ENCODE results near the gene PARPBP. TPM values are rescaled to one million over a fixed set of nuclear protein-coding genes. Genes with fewer than 3 reads are reported as not detected.
"Not testable (repeated sequence)": the region's sequence is repeated elsewhere in the genome, so short reads cannot be mapped to it uniquely, and the experiment has no call there.

PARPBP gene
- total and polyA plus RNA-seq, 4 donors = 7.1 to 14.1 (median 8.1) TPM

- H3K9me3 ChIP-seq (ENCODE audit: control insufficient read depth, insufficient read depth, low read length) = no peaks in the 10 kb centered on the region
- H3K27me3 ChIP-seq (ENCODE audit: control insufficient read depth, insufficient read depth, low read length) = no peaks in the 10 kb centered on the region
- no peaks in the 10 kb centered on the region for H3K36me3 ChIP-seq (ENCODE audit: control insufficient read depth, insufficient read depth, low read length)
- no peak overlapping the region for H3K4me3 ChIP-seq (ENCODE audit: low read depth, low read length)
- no peaks in the 10 kb centered on the region for H3K4me1 ChIP-seq (ENCODE audit: control insufficient read depth, insufficient read depth, low read length)
- DNase-seq (ENCODE audit: low read depth in 4 of 6, low spot score in 6 of 6) = peak in 1 of 6 donors; percentile 1
- no peak overlapping the region for H3K27ac ChIP-seq (ENCODE audit: low read depth, low read length)
Observed at GRCh38 chr12:102232036-102232435, 112.1 kb downstream of the PARPBP start.

GRCh38 chr12:102232446-102232845 is 112.5 kb downstream of the PARPBP start:
- no peak overlapping the region for H3K27ac ChIP-seq (ENCODE audit: low read depth, low read length)
- no peak overlapping the region for H3K4me3 ChIP-seq (ENCODE audit: low read depth, low read length)
- no peaks in the 10 kb centered on the region for H3K36me3 ChIP-seq (ENCODE audit: control insufficient read depth, insufficient read depth, low read length)
- 94% methylated on average over 1 of the region's 1 CpG for WGBS (ENCODE audit: insufficient coverage)
- no peaks in the 10 kb centered on the region for H3K9me3 ChIP-seq (ENCODE audit: control insufficient read depth, insufficient read depth, low read length)
- peak in 1 of 6 donors; percentile 6 for DNase-seq (ENCODE audit: low read depth in 4 of 6, low spot score in 6 of 6)
- no peaks in the 10 kb centered on the region for H3K27me3 ChIP-seq (ENCODE audit: control insufficient read depth, insufficient read depth, low read length)
- no peaks in the 10 kb centered on the region for H3K4me1 ChIP-seq (ENCODE audit: control insufficient read depth, insufficient read depth, low read length)

- WGBS (ENCODE audit: insufficient coverage) = 88% methylated on average over 1 of the region's 2 CpGs
- DNase-seq (ENCODE audit: low read depth in 4 of 6, low spot score in 6 of 6) = no peak
- no peak overlapping the region for H3K4me3 ChIP-seq (ENCODE audit: low read depth, low read length)
- no peaks in the 10 kb centered on the region for H3K4me1 ChIP-seq (ENCODE audit: control insufficient read depth, insufficient read depth, low read length)
- no peaks in the 10 kb centered on the region for H3K27me3 ChIP-seq (ENCODE audit: control insufficient read depth, insufficient read depth, low read length)
- no peaks in the 10 kb centered on the region for H3K36me3 ChIP-seq (ENCODE audit: control insufficient read depth, insufficient read depth, low read length)
- H3K27ac ChIP-seq (ENCODE audit: low read depth, low read length) = no peak overlapping the region
- H3K9me3 ChIP-seq (ENCODE audit: control insufficient read depth, insufficient read depth, low read length) = no peaks in the 10 kb centered on the region
Observed at GRCh38 chr12:102234599-102234998, 114.6 kb downstream of the PARPBP start.

GRCh38 chr12:102240859-102241258 is 120.9 kb downstream of the PARPBP start:
- no CpG with 5 or more reads among the region's 2 CpGs for WGBS (ENCODE audit: insufficient coverage)
- H3K4me3 ChIP-seq (ENCODE audit: low read depth, low read length); H3K4me1 ChIP-seq (ENCODE audit: control insufficient read depth, insufficient read depth, low read length); H3K36me3 ChIP-seq (ENCODE audit: control insufficient read depth, insufficient read depth, low read length); H3K9me3 ChIP-seq (ENCODE audit: control insufficient read depth, insufficient read depth, low read length); H3K27me3 ChIP-seq (ENCODE audit: control insufficient read depth, insufficient read depth, low read length); DNase-seq (ENCODE audit: low read depth in 4 of 6, low spot score in 6 of 6); H3K27ac ChIP-seq (ENCODE audit: low read depth, low read length): not testable (repeated sequence)

Small RNAs within 50 kb of the gene (small RNA-seq; reads per million reads assigned to genes)
- not detected for gene RN7SL793P (ENCODE audit: low replicate concordance)

Other genes with a start within 250 kb of the PARPBP start
- 1 to 10 TPM; 4.0 to 4.1 TPM for gene DRAM1, start 242.6 kb upstream of the PARPBP start, total RNA-seq
- 1 to 10 TPM; 5.1 to 5.3 TPM for gene DRAM1, start 242.6 kb upstream of the PARPBP start, polyA plus RNA-seq (ENCODE audit: insufficient read length in 2 of 2)
- 10 to 100 TPM; 57.7 to 64.7 TPM for gene WASHC3, start 58.2 kb upstream of the PARPBP start, total RNA-seq
- 10 to 100 TPM; 42.0 to 56.5 TPM for gene WASHC3, start 58.2 kb upstream of the PARPBP start, polyA plus RNA-seq (ENCODE audit: insufficient read length in 2 of 2)
- 10 to 100 TPM; 18.0 to 27.2 TPM for gene NUP37, start 69 bp upstream of the PARPBP start, total RNA-seq
- 10 to 100 TPM; 11.9 to 12.2 TPM for gene NUP37, start 69 bp upstream of the PARPBP start, polyA plus RNA-seq (ENCODE audit: insufficient read length in 2 of 2)
- gene PMCH, start 77.7 kb downstream of the PARPBP start, total RNA-seq = under 1 TPM in 1 of 2 donors, not detected in 1; 0.33 TPM
- under 1 TPM; 0.48 to 0.79 TPM for gene PMCH, start 77.7 kb downstream of the PARPBP start, polyA plus RNA-seq (ENCODE audit: insufficient read length in 2 of 2)

All from spinal cord (tissue), 10 donors.